Measurements from ENCODE around the gene USPL1. TPM values are rescaled to one million over a fixed set of nuclear protein-coding genes. Genes with fewer than 3 reads are reported as not detected.
A peak's percentile ranks its signal among the peaks of the same experiment; 100 is the strongest.
"Not testable (repeated sequence)": the region's sequence is repeated elsewhere in the genome, so short reads cannot be mapped to it uniquely, and the experiment has no call there.

Gene USPL1
- 10 to 100 TPM in 11 of 12 donors, not detected in 1; 16.4 to 21.1 (median 18.5) TPM for polyA plus RNA-seq (ENCODE audit: insufficient read length in 12 of 12)
- long read RNA-seq, donor 1, partial matches to known transcripts: 0 of 2 reads
- long read RNA-seq, donor 1, other reads (novel, unspliced or antisense): 0 of 2 reads
- long read RNA-seq, donor 2, partial matches to known transcripts: 0 of 9 reads
- long read RNA-seq, donor 2, other reads (novel, unspliced or antisense): 5 of 9 reads
- long read RNA-seq, donor 3: 0 reads
- long read RNA-seq, donor 4: 0 reads
- long read RNA-seq, donor 5, partial matches to known transcripts: 0 of 1 reads
- long read RNA-seq, donor 5, other reads (novel, unspliced or antisense): 0 of 1 reads
- long read RNA-seq, donor 6: 0 reads
- long read RNA-seq, donor 7: 0 reads
- long read RNA-seq, donor 8, partial matches to known transcripts: 0 of 8 reads
- long read RNA-seq, donor 8, other reads (novel, unspliced or antisense): 7 of 8 reads
- long read RNA-seq, donor 9, full-length matches to known transcripts: 2 of 2 reads
- long read RNA-seq, donor 9, partial matches to known transcripts: 0 of 2 reads
- long read RNA-seq, donor 9, other reads (novel, unspliced or antisense): 0 of 2 reads
- long read RNA-seq, donor 10, transcript USPL1-201 (9 exons, 3,814 nt): major isoform, 5 of 12 reads
- long read RNA-seq, donor 10, partial matches to known transcripts: 0 of 12 reads
- long read RNA-seq, donor 10, other reads (novel, unspliced or antisense): 7 of 12 reads
- long read RNA-seq, donor 11, partial matches to known transcripts: 0 of 4 reads
- long read RNA-seq, donor 11, other reads (novel, unspliced or antisense): 0 of 4 reads

GRCh38 chr13:30617315-30618185 is at the start of gene USPL1:
Gene USPL1, plus strand, starts transcription at chr13:30617920. Its CDS starts 3,221 bp downstream, at chr13:30621141.
- peak; percentile 99 for DNase-seq

GRCh38 chr13:30569901-30570576 is 47.7 kb upstream of the USPL1 start:
- DNase-seq: peak; percentile 35

- DNase-seq: no peak
These were observed 47.0 kb upstream of the USPL1 start for GRCh38 chr13:30570691-30571090.

- peak; percentile 65 for DNase-seq
These were observed 44.9 kb upstream of the USPL1 start for GRCh38 chr13:30572859-30573275.

GRCh38 chr13:30576528-30576927 is 41.2 kb upstream of the USPL1 start:
- DNase-seq: no peak

- no peak for DNase-seq
These were observed 40.3 kb upstream of the USPL1 start for GRCh38 chr13:30577401-30577852.

GRCh38 chr13:30580852-30581502 is 36.7 kb upstream of the USPL1 start:
- DNase-seq: no peak

- no peak for DNase-seq
These were observed 36.1 kb upstream of the USPL1 start for GRCh38 chr13:30581582-30581981.

- no peak for DNase-seq
These were observed 33.5 kb upstream of the USPL1 start for GRCh38 chr13:30584051-30584731.

GRCh38 chr13:30585748-30586262 is 31.9 kb upstream of the USPL1 start:
- DNase-seq: no peak

GRCh38 chr13:30587231-30587630 is 30.5 kb upstream of the USPL1 start:
- no peak for DNase-seq

- no peak for DNase-seq
These were observed 30.0 kb upstream of the USPL1 start for GRCh38 chr13:30587739-30588138.

GRCh38 chr13:30593001-30593400 is 24.7 kb upstream of the USPL1 start:
- DNase-seq: no peak

GRCh38 chr13:30600496-30600895 is 17.2 kb upstream of the USPL1 start:
- no peak for DNase-seq

GRCh38 chr13:30601836-30602235 is 15.9 kb upstream of the USPL1 start:
- no peak for DNase-seq

GRCh38 chr13:30605052-30605451 is 12.7 kb upstream of the USPL1 start:
- no peak for DNase-seq

- DNase-seq: not testable (repeated sequence)
These were observed 10.5 kb upstream of the USPL1 start for GRCh38 chr13:30607186-30607585.

GRCh38 chr13:30607908-30608307 is 9.8 kb upstream of the USPL1 start:
- DNase-seq: no peak

GRCh38 chr13:30608364-30608763 is 9.4 kb upstream of the USPL1 start:
- DNase-seq: peak; percentile 66

GRCh38 chr13:30610311-30610710 is 7.4 kb upstream of the USPL1 start:
- no peak for DNase-seq

Measured in muscle of arm (tissue), 14 donors.